H1 (cell line): ENCODE data around the gene CACFD1. TPM values are rescaled to one million over a fixed set of nuclear protein-coding genes. Genes with fewer than 3 reads are reported as not detected.

Experiments
- CTCF ChIA-PET: fragments of 300-600 bp; sonication (Branson Sonifier 250); formaldehyde crosslinking; loops from one replicate; lab custom pipeline; 2021; ENCODE audit not compliant: partially characterized antibody; lab: Charles Lee
- POLR2A ChIA-PET: fragments of 300-600 bp; sonication (Branson Sonifier 250); formaldehyde crosslinking; loops from one replicate; lab custom pipeline; 2021; ENCODE audit warnings: inconsistent platforms; ENCODE audit not compliant: partially characterized antibody; lab: Charles Lee
- DNase-seq, 2 experiments: peaks; one replicate each; pipeline versions ENCODE4 v3.0.0 to v3.0.0-alpha.2; 2010 to 2022; ENCODE audit warnings: low spot score in 2 of 2, low read depth in 1 of 2, mixed read lengths in 1 of 2
- FAIRE-seq: peaks from 2 replicates; lab custom pipeline; 2011; peaks lifted over from hg19 to GRCh38; lab: Jason Lieb, UNC
- H2AFZ ChIP-seq: 2 replicates; pipeline ENCODE4 v1.8.1; 2012; ENCODE audit warnings: low read length, inconsistent platforms
- H2AK5ac ChIP-seq: 2 replicates; pipeline ENCODE4 v1.6.1; 2013; ENCODE audit warnings: low read depth, low read length
- H2BK120ac ChIP-seq: replicated peaks from 2 replicates; pipeline ENCODE3; 2013; ENCODE audit warnings: low read depth, low read length, inconsistent platforms
- H2BK12ac ChIP-seq: 2 replicates; pipeline ENCODE4 v1.6.1; 2013; ENCODE audit warnings: low read depth, low read length
- H2BK15ac ChIP-seq: 2 replicates; pipeline ENCODE4 v1.6.1; 2013; ENCODE audit warnings: low read length
- H2BK20ac ChIP-seq: 2 replicates; pipeline ENCODE4 v1.6.1; 2013; ENCODE audit warnings: low read length
- H2BK5ac ChIP-seq: 2 replicates; pipeline ENCODE4 v1.6.1; 2013; ENCODE audit warnings: low read depth, low read length
- H3K14ac ChIP-seq: 2 replicates; pipeline ENCODE4 v1.6.1; 2013; ENCODE audit warnings: inconsistent platforms; ENCODE audit not compliant: insufficient read length
- H3K18ac ChIP-seq: 2 replicates; pipeline ENCODE4 v1.6.1; 2013; ENCODE audit warnings: low read length; ENCODE audit errors: extremely low read depth
- H3K23ac ChIP-seq: 2 replicates; pipeline ENCODE4 v1.6.1; 2013; ENCODE audit warnings: inconsistent platforms; ENCODE audit not compliant: insufficient read length
- H3K23me2 ChIP-seq: 2 replicates; pipeline ENCODE4 v1.6.1; 2013; ENCODE audit warnings: low read depth, low read length
- H3K27ac ChIP-seq: 2 replicates; pipeline ENCODE4 v1.6.1; 2011; ENCODE audit warnings: low read depth, low read length, inconsistent platforms
- H3K27me3 ChIP-seq, 4 experiments: replicated peaks in 1 of 4; 1 replicate in 1 of 4; 2 replicates in 3 of 4; pipeline versions ENCODE4 v1.6.1 to v1.8.1; 2011 to 2013; ENCODE audit warnings: low read length in 3 of 4, mild to moderate bottlenecking in 3 of 4, inconsistent platforms in 2 of 4, mixed read lengths in 2 of 4, moderate library complexity in 1 of 4; ENCODE audit not compliant: control insufficient read depth in 3 of 4, insufficient read depth in 3 of 4; ENCODE audit errors: extremely low read depth in 1 of 4
- H3K36me3 ChIP-seq, 4 experiments: 2 replicates each; pipeline versions ENCODE4 v1.6.1 to v1.8.1; 2011 to 2013; ENCODE audit warnings: mild to moderate bottlenecking in 4 of 4, low read length in 3 of 4, moderate library complexity in 2 of 4, control low read depth in 1 of 4, inconsistent platforms in 1 of 4; ENCODE audit not compliant: insufficient read depth in 4 of 4, control insufficient read depth in 2 of 4
- H3K4ac ChIP-seq: replicated peaks from 2 replicates; pipeline ENCODE3; 2013; ENCODE audit warnings: low read length, low read depth, mixed read lengths, inconsistent platforms; ENCODE audit not compliant: insufficient read length
- H3K4me1 ChIP-seq, 4 experiments: replicated peaks in 1 of 4; 1 replicate in 1 of 4; 2 replicates in 3 of 4; pipeline versions ENCODE4 v1.6.1 to v1.8.1; 2011 to 2013; ENCODE audit warnings: low read length in 3 of 4, inconsistent platforms in 2 of 4, mixed read lengths in 1 of 4; ENCODE audit not compliant: insufficient read depth in 4 of 4, control insufficient read depth in 3 of 4
- H3K4me2 ChIP-seq, 2 experiments: 2 replicates each; pipeline versions ENCODE4 v1.6.1 to v1.8.1; 2011 to 2013; ENCODE audit warnings: low read depth in 2 of 2, low read length in 2 of 2, control low read depth in 1 of 2, inconsistent platforms in 1 of 2, mild to moderate bottlenecking in 1 of 2; ENCODE audit not compliant: insufficient read depth in 1 of 2
- H3K4me3 ChIP-seq, 4 experiments: fragments of 200-600, 300-600 bp in 1 of 4; sonication (generic), shearing (Covaris generic), sonication (Bioruptor Twin) in 1 of 4; 2 replicates each; pipeline versions ENCODE4 v1.5.1 to v1.8.1; 2011 to 2016; ENCODE audit warnings: low read length in 4 of 4, low read depth in 3 of 4, control low read depth in 2 of 4, inconsistent platforms in 2 of 4, mild to moderate bottlenecking in 2 of 4, mixed read lengths in 1 of 4, moderate library complexity in 1 of 4; ENCODE audit not compliant: insufficient read depth in 2 of 4; ENCODE audit errors: extremely low read depth in 1 of 4
- H3K56ac ChIP-seq: replicated peaks from 2 replicates; pipeline ENCODE3; 2013; ENCODE audit warnings: low read depth, mild to moderate bottlenecking, mixed read lengths, low read length, inconsistent platforms; ENCODE audit not compliant: insufficient read length
- H3K79me1 ChIP-seq: 2 replicates; pipeline ENCODE4 v1.6.1; 2013; ENCODE audit warnings: low read depth, low read length, control low read depth
- H3K79me2 ChIP-seq, 2 experiments: 2 replicates each; pipeline versions ENCODE4 v1.6.1 to v1.8.1; 2012 to 2013; ENCODE audit warnings: low read length in 2 of 2, mild to moderate bottlenecking in 2 of 2, inconsistent platforms in 1 of 2; ENCODE audit not compliant: insufficient read depth in 2 of 2, control insufficient read depth in 1 of 2
- H3K9ac ChIP-seq, 4 experiments: replicated peaks in 1 of 4; 1 replicate in 1 of 4; 2 replicates in 3 of 4; pipeline versions ENCODE4 v1.6.1 to v1.8.1; 2011 to 2013; ENCODE audit warnings: low read depth in 3 of 4, low read length in 3 of 4, control low read depth in 2 of 4, mild to moderate bottlenecking in 2 of 4, moderate library complexity in 2 of 4, inconsistent platforms in 1 of 4; ENCODE audit errors: extremely low read depth in 1 of 4
- H3K9me3 ChIP-seq, 2 experiments: 2 replicates each; pipeline versions ENCODE4 v1.6.1 to v1.8.1; 2012 to 2013; ENCODE audit warnings: mild to moderate bottlenecking in 2 of 2, moderate library complexity in 2 of 2, control low read depth in 1 of 2, inconsistent platforms in 1 of 2, low read depth in 1 of 2, low read length in 1 of 2, mixed read lengths in 1 of 2; ENCODE audit not compliant: insufficient read depth in 2 of 2
- H4K20me1 ChIP-seq, 2 experiments: replicated peaks in 1 of 2; 2 replicates each; pipeline versions ENCODE3 to v1.8.1; 2011 to 2013; ENCODE audit warnings: inconsistent platforms in 2 of 2, low read length in 2 of 2, mild to moderate bottlenecking in 1 of 2; ENCODE audit not compliant: insufficient read depth in 2 of 2, control insufficient read depth in 1 of 2
- H4K5ac ChIP-seq: 2 replicates; pipeline ENCODE4 v1.6.1; 2013; ENCODE audit warnings: low read length, low read depth, mixed read lengths, inconsistent platforms; ENCODE audit not compliant: insufficient read length
- H4K8ac ChIP-seq: 2 replicates; pipeline ENCODE4 v1.8.0; 2013; ENCODE audit warnings: mild to moderate bottlenecking, moderate library complexity, low read length, inconsistent platforms; ENCODE audit not compliant: insufficient read depth; ENCODE audit errors: extremely low read depth
- H4K91ac ChIP-seq: replicated peaks from 2 replicates; pipeline ENCODE3; 2013; ENCODE audit warnings: low read length, mixed read lengths, inconsistent platforms; ENCODE audit not compliant: insufficient read length
- HDAC6 ChIP-seq: IDR thresholded peaks from one replicate; pipeline ENCODE4 v1.7.1; 2012; ENCODE audit warnings: low read depth, mild to moderate bottlenecking, inconsistent platforms, low read length, moderate library complexity
- KDM5A ChIP-seq: fragments of 200-600 bp; IDR thresholded peaks from 2 replicates; pipeline ENCODE4 v1.7.1; 2012; ENCODE audit warnings: mild to moderate bottlenecking, low read length, inconsistent platforms, mixed read lengths
- SIX5 ChIP-seq: IDR thresholded peaks from 2 replicates; pipeline ENCODE4 v1.6.1; 2011; ENCODE audit warnings: mild to moderate bottlenecking, low read depth, low read length
- WGBS, 2 experiments: shearing (Covaris generic) in 1 of 2; methylation state at CpG; one replicate each; pipeline versions ENCODE4 v1.1.6 to v1.1.7; 2013 to 2015; ENCODE audit warnings: low lambda C conversion rate in 2 of 2, mixed read lengths in 2 of 2, inconsistent platforms in 1 of 2, low coverage in 1 of 2, missing lambda C conversion rate in 1 of 2; ENCODE audit not compliant: insufficient replicate concordance in 2 of 2, insufficient coverage in 1 of 2, insufficient read length in 1 of 2; ENCODE audit errors: extremely low coverage in 1 of 2, missing lambda C conversion rate in 1 of 2; 5-methylcytosine and 5-hydroxymethylcytosine counted together
- polyA plus RNA-seq, 7 experiments: library from polyadenylated mRNA; depleted of rRNA in 3 of 7; stranded (reverse) in 5 of 7; unstranded in 2 of 7; fragments of >200 nt in 5 of 7; fragments of 200-250 nt in 2 of 7; gene quantifications; 1 replicate in 5 of 7; 2 replicates in 1 of 7; 4 replicates in 1 of 7; pipeline versions ENCODE4 v1.2.1 to v1.2.3, GENCODE V29; 2011 to 2013; ENCODE audit warnings: missing spikeins in 2 of 7, mixed read lengths in 2 of 7
- total RNA-seq: library from RNA; stranded (reverse); fragmentation: NEBNext Ultra II Directional; extraction: Animal tissue kit (Norgen Biotek cat#: 25700); gene quantifications from 2 replicates; pipeline ENCODE4 v1.2.1, GENCODE V29; 2021
- TF ChIP-seq, protein P1 (sequence below), 3 experiments: IDR thresholded peaks; 1 replicate in 2 of 3; 2 replicates in 1 of 3; pipeline versions ENCODE4 v1.5.1 to v1.6.1; 2011; ENCODE audit warnings: low read length in 3 of 3, mild to moderate bottlenecking in 3 of 3, inconsistent platforms in 2 of 3, low read depth in 1 of 3, moderate library complexity in 1 of 3; ENCODE audit not compliant: insufficient read depth in 1 of 3; ENCODE audit errors: control extremely low read depth in 1 of 3

CACFD1 gene
- total and polyA plus RNA-seq, 2 of the 8 experiments (the other 6 are each of a cell fraction or from before 2014, with no cell fraction given), result 13.4 to 15.5 TPM

DNA sequence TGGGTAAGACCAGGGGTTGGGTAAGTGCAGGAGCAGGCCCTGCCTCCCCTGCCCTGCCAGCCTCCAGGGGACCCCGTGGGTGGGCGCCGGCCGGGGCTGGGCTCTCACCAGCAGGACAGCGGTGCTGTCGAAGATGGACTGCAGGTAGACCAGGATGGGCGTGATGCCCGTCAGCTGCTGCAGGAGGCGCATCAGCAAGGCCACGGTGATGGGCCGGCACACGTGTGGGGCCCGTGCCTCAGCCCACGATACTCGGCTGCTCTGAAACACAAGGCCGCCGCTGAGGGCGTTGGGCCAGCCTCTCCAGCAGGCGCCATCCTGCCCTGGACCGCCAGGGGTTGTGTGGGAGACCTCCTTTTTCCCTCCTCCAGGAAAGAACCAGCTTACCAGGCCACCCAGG lies 15.1 kb downstream of the CACFD1 start:
- Histone ChIP-seq H4K91ac (no peak overlapping the region), H3K4ac (no peak overlapping the region), H2BK12ac (no peak overlapping the region), H2BK120ac (no peak overlapping the region), H2AFZ (no peak overlapping the region), H2AK5ac (no peak overlapping the region), H3K9ac (no peak overlapping the region), H3K14ac (no peak overlapping the region), H3K36me3 (peaks cover 0 to 26% (median 6%) of the 10 kb centered on the region in 4 experiments; a peak in 5 of 8 replicates), H3K27me3 (peaks cover 0 to 3% (median 0%) of the 10 kb centered on the region in 4 experiments; a peak in 1 of 7 replicates), H3K4me3 (no peak overlapping the region), H3K79me2 (peaks cover 0 to 6% of the 10 kb centered on the region in 2 experiments; a peak in 1 of 4 replicates), H4K5ac (no peak overlapping the region), H3K56ac (no peak overlapping the region), H3K4me2 (no peak overlapping the region), H3K9me3 (no peaks in the 10 kb centered on the region), H3K23ac (no peak overlapping the region), H3K4me1 (peaks cover 0 to 7% (median 4%) of the 10 kb centered on the region in 4 experiments; a peak in 6 of 7 replicates), H3K79me1 (peaks cover 2% of the 10 kb centered on the region), H2BK15ac (no peak overlapping the region), H2BK20ac (no peak overlapping the region), H4K8ac (no peak overlapping the region), H3K18ac (no peak overlapping the region), H3K27ac (no peak overlapping the region), H3K23me2 (peaks cover 6% of the 10 kb centered on the region; the same call in 1 of the 2 replicates), H2BK5ac (no peak overlapping the region), H4K20me1 (peaks cover 4 to 28% of the 10 kb centered on the region in 2 experiments)
- FAIRE-seq (no peak), DNase-seq (no peak)
- ChIA-PET POLR2A (interaction anchor here (1.0 to 1.5 kb wide), 4 partner anchors 12 to 125 kb away, joined by 3 to 8 read pairs (median 4); no protein-coding TSS in a partner anchor), CTCF (interaction anchor here (0.6 to 1.8 kb wide), 9 partner anchors 11 to 289 kb away, joined by 3 to 8 read pairs (median 3); no protein-coding TSS in a partner anchor)
- TF ChIP-seq SIX5 (no peak), KDM5A (no peak), HDAC6 (no peak)
- TF ChIP-seq, protein P1, sequence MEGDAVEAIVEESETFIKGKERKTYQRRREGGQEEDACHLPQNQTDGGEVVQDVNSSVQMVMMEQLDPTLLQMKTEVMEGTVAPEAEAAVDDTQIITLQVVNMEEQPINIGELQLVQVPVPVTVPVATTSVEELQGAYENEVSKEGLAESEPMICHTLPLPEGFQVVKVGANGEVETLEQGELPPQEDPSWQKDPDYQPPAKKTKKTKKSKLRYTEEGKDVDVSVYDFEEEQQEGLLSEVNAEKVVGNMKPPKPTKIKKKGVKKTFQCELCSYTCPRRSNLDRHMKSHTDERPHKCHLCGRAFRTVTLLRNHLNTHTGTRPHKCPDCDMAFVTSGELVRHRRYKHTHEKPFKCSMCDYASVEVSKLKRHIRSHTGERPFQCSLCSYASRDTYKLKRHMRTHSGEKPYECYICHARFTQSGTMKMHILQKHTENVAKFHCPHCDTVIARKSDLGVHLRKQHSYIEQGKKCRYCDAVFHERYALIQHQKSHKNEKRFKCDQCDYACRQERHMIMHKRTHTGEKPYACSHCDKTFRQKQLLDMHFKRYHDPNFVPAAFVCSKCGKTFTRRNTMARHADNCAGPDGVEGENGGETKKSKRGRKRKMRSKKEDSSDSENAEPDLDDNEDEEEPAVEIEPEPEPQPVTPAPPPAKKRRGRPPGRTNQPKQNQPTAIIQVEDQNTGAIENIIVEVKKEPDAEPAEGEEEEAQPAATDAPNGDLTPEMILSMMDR (IDR thresholded peaks at IDR 0.05; ENCODE audit: control extremely low read depth in 1 of 3, insufficient read depth in 1 of 3, low read depth in 1 of 3, low read length in 3 of 3), result peak in 1 of 3 experiments; percentile 17; a peak in 1 of 4 replicates
- 90% methylated on average over 18 of the region's 20 CpGs; no CpG with 5 or more reads in 1 of the 2 experiments for WGBS, 2 experiments
